CD1c-positive myeloid dendritic cell (primary cell): ENCODE data around the gene TRIM8.
A peak's percentile ranks its signal among the peaks of the same experiment; 100 is the strongest.

Experiments
- DNase-seq: peaks from one replicate; pipeline ENCODE4 v3.0.0-alpha.2; 2016; ENCODE audit errors: extremely low spot score

The TRIM8 gene

GRCh38 chr10:102616066-102616770 lies 28.1 kb upstream of the TRIM8 start:
- DNase-seq = no peak

- no peak for DNase-seq
These were observed 27.2 kb upstream of the TRIM8 start for GRCh38 chr10:102617041-102617440.

GRCh38 chr10:102617816-102618215 lies 26.5 kb upstream of the TRIM8 start:
- DNase-seq = no peak

- DNase-seq = no peak
These were observed 24.8 kb upstream of the TRIM8 start for GRCh38 chr10:102619281-102619981.

- no peak for DNase-seq
These were observed 24.1 kb upstream of the TRIM8 start for GRCh38 chr10:102620138-102620590.

- no peak for DNase-seq
These were observed 23.5 kb upstream of the TRIM8 start for GRCh38 chr10:102620591-102621442.

GRCh38 chr10:102621443-102622325 lies 22.6 kb upstream of the TRIM8 start:
- DNase-seq = no peak

- DNase-seq = no peak
These were observed 20.2 kb upstream of the TRIM8 start for GRCh38 chr10:102624094-102624493.

GRCh38 chr10:102624751-102625645 lies 19.3 kb upstream of the TRIM8 start:
- no peak for DNase-seq

GRCh38 chr10:102626026-102626685 lies 18.1 kb upstream of the TRIM8 start:
- peak; percentile 26 for DNase-seq

GRCh38 chr10:102627291-102627735 lies 17.0 kb upstream of the TRIM8 start:
- DNase-seq = no peak

GRCh38 chr10:102627736-102628293 lies 16.5 kb upstream of the TRIM8 start:
- DNase-seq = no peak

GRCh38 chr10:102628451-102628911 lies 15.8 kb upstream of the TRIM8 start:
- no peak for DNase-seq

- no peak for DNase-seq
These were observed 14.3 kb upstream of the TRIM8 start for GRCh38 chr10:102629661-102630614.

GRCh38 chr10:102630663-102631062 lies 13.6 kb upstream of the TRIM8 start:
- no peak for DNase-seq

GRCh38 chr10:102631525-102632393 lies 12.5 kb upstream of the TRIM8 start:
- no peak for DNase-seq
